H1 (cell line): ENCODE data around the gene RNU7-1. TPM values are rescaled to one million over a fixed set of nuclear protein-coding genes. Genes with fewer than 3 reads are reported as not detected.

Source experiments
- CTCF ChIA-PET: fragments of 300-600 bp; sonication (Branson Sonifier 250); formaldehyde crosslinking; loops from one replicate; lab custom pipeline; 2021; ENCODE audit not compliant: partially characterized antibody; lab: Charles Lee
- POLR2A ChIA-PET: fragments of 300-600 bp; sonication (Branson Sonifier 250); formaldehyde crosslinking; loops from one replicate; lab custom pipeline; 2021; ENCODE audit warnings: inconsistent platforms; ENCODE audit not compliant: partially characterized antibody; lab: Charles Lee
- DNase-seq, 2 experiments: peaks; one replicate each; pipeline versions ENCODE4 v3.0.0 to v3.0.0-alpha.2; 2010 to 2022; ENCODE audit warnings: low spot score in 2 of 2, low read depth in 1 of 2, mixed read lengths in 1 of 2
- FAIRE-seq: peaks from 2 replicates; lab custom pipeline; 2011; peaks lifted over from hg19 to GRCh38; lab: Jason Lieb, UNC
- H2AFZ ChIP-seq: 2 replicates; pipeline ENCODE4 v1.8.1; 2012; ENCODE audit warnings: low read length, inconsistent platforms
- H2AK5ac ChIP-seq: 2 replicates; pipeline ENCODE4 v1.6.1; 2013; ENCODE audit warnings: low read depth, low read length
- H2BK120ac ChIP-seq: replicated peaks from 2 replicates; pipeline ENCODE3; 2013; ENCODE audit warnings: low read depth, low read length, inconsistent platforms
- H2BK12ac ChIP-seq: 2 replicates; pipeline ENCODE4 v1.6.1; 2013; ENCODE audit warnings: low read depth, low read length
- H2BK15ac ChIP-seq: 2 replicates; pipeline ENCODE4 v1.6.1; 2013; ENCODE audit warnings: low read length
- H2BK20ac ChIP-seq: 2 replicates; pipeline ENCODE4 v1.6.1; 2013; ENCODE audit warnings: low read length
- H2BK5ac ChIP-seq: 2 replicates; pipeline ENCODE4 v1.6.1; 2013; ENCODE audit warnings: low read depth, low read length
- H3K14ac ChIP-seq: 2 replicates; pipeline ENCODE4 v1.6.1; 2013; ENCODE audit warnings: inconsistent platforms; ENCODE audit not compliant: insufficient read length
- H3K18ac ChIP-seq: 2 replicates; pipeline ENCODE4 v1.6.1; 2013; ENCODE audit warnings: low read length; ENCODE audit errors: extremely low read depth
- H3K23ac ChIP-seq: 2 replicates; pipeline ENCODE4 v1.6.1; 2013; ENCODE audit warnings: inconsistent platforms; ENCODE audit not compliant: insufficient read length
- H3K23me2 ChIP-seq: 2 replicates; pipeline ENCODE4 v1.6.1; 2013; ENCODE audit warnings: low read depth, low read length
- H3K27ac ChIP-seq: 2 replicates; pipeline ENCODE4 v1.6.1; 2011; ENCODE audit warnings: low read depth, low read length, inconsistent platforms
- H3K27me3 ChIP-seq, 4 experiments: replicated peaks in 1 of 4; 1 replicate in 1 of 4; 2 replicates in 3 of 4; pipeline versions ENCODE4 v1.6.1 to v1.8.1; 2011 to 2013; ENCODE audit warnings: low read length in 3 of 4, mild to moderate bottlenecking in 3 of 4, inconsistent platforms in 2 of 4, mixed read lengths in 2 of 4, moderate library complexity in 1 of 4; ENCODE audit not compliant: control insufficient read depth in 3 of 4, insufficient read depth in 3 of 4; ENCODE audit errors: extremely low read depth in 1 of 4
- H3K36me3 ChIP-seq, 4 experiments: 2 replicates each; pipeline versions ENCODE4 v1.6.1 to v1.8.1; 2011 to 2013; ENCODE audit warnings: mild to moderate bottlenecking in 4 of 4, low read length in 3 of 4, moderate library complexity in 2 of 4, control low read depth in 1 of 4, inconsistent platforms in 1 of 4; ENCODE audit not compliant: insufficient read depth in 4 of 4, control insufficient read depth in 2 of 4
- H3K4ac ChIP-seq: replicated peaks from 2 replicates; pipeline ENCODE3; 2013; ENCODE audit warnings: low read length, low read depth, mixed read lengths, inconsistent platforms; ENCODE audit not compliant: insufficient read length
- H3K4me1 ChIP-seq, 4 experiments: replicated peaks in 1 of 4; 1 replicate in 1 of 4; 2 replicates in 3 of 4; pipeline versions ENCODE4 v1.6.1 to v1.8.1; 2011 to 2013; ENCODE audit warnings: low read length in 3 of 4, inconsistent platforms in 2 of 4, mixed read lengths in 1 of 4; ENCODE audit not compliant: insufficient read depth in 4 of 4, control insufficient read depth in 3 of 4
- H3K4me2 ChIP-seq, 2 experiments: 2 replicates each; pipeline versions ENCODE4 v1.6.1 to v1.8.1; 2011 to 2013; ENCODE audit warnings: low read depth in 2 of 2, low read length in 2 of 2, control low read depth in 1 of 2, inconsistent platforms in 1 of 2, mild to moderate bottlenecking in 1 of 2; ENCODE audit not compliant: insufficient read depth in 1 of 2
- H3K4me3 ChIP-seq, 4 experiments: fragments of 200-600, 300-600 bp in 1 of 4; sonication (generic), shearing (Covaris generic), sonication (Bioruptor Twin) in 1 of 4; 2 replicates each; pipeline versions ENCODE4 v1.5.1 to v1.8.1; 2011 to 2016; ENCODE audit warnings: low read length in 4 of 4, low read depth in 3 of 4, control low read depth in 2 of 4, inconsistent platforms in 2 of 4, mild to moderate bottlenecking in 2 of 4, mixed read lengths in 1 of 4, moderate library complexity in 1 of 4; ENCODE audit not compliant: insufficient read depth in 2 of 4; ENCODE audit errors: extremely low read depth in 1 of 4
- H3K56ac ChIP-seq: replicated peaks from 2 replicates; pipeline ENCODE3; 2013; ENCODE audit warnings: low read depth, mild to moderate bottlenecking, mixed read lengths, low read length, inconsistent platforms; ENCODE audit not compliant: insufficient read length
- H3K79me1 ChIP-seq: 2 replicates; pipeline ENCODE4 v1.6.1; 2013; ENCODE audit warnings: low read depth, low read length, control low read depth
- H3K79me2 ChIP-seq, 2 experiments: 2 replicates each; pipeline versions ENCODE4 v1.6.1 to v1.8.1; 2012 to 2013; ENCODE audit warnings: low read length in 2 of 2, mild to moderate bottlenecking in 2 of 2, inconsistent platforms in 1 of 2; ENCODE audit not compliant: insufficient read depth in 2 of 2, control insufficient read depth in 1 of 2
- H3K9ac ChIP-seq, 4 experiments: replicated peaks in 1 of 4; 1 replicate in 1 of 4; 2 replicates in 3 of 4; pipeline versions ENCODE4 v1.6.1 to v1.8.1; 2011 to 2013; ENCODE audit warnings: low read depth in 3 of 4, low read length in 3 of 4, control low read depth in 2 of 4, mild to moderate bottlenecking in 2 of 4, moderate library complexity in 2 of 4, inconsistent platforms in 1 of 4; ENCODE audit errors: extremely low read depth in 1 of 4
- H3K9me3 ChIP-seq, 2 experiments: 2 replicates each; pipeline versions ENCODE4 v1.6.1 to v1.8.1; 2012 to 2013; ENCODE audit warnings: mild to moderate bottlenecking in 2 of 2, moderate library complexity in 2 of 2, control low read depth in 1 of 2, inconsistent platforms in 1 of 2, low read depth in 1 of 2, low read length in 1 of 2, mixed read lengths in 1 of 2; ENCODE audit not compliant: insufficient read depth in 2 of 2
- H4K20me1 ChIP-seq, 2 experiments: replicated peaks in 1 of 2; 2 replicates each; pipeline versions ENCODE3 to v1.8.1; 2011 to 2013; ENCODE audit warnings: inconsistent platforms in 2 of 2, low read length in 2 of 2, mild to moderate bottlenecking in 1 of 2; ENCODE audit not compliant: insufficient read depth in 2 of 2, control insufficient read depth in 1 of 2
- H4K5ac ChIP-seq: 2 replicates; pipeline ENCODE4 v1.6.1; 2013; ENCODE audit warnings: low read length, low read depth, mixed read lengths, inconsistent platforms; ENCODE audit not compliant: insufficient read length
- H4K8ac ChIP-seq: 2 replicates; pipeline ENCODE4 v1.8.0; 2013; ENCODE audit warnings: mild to moderate bottlenecking, moderate library complexity, low read length, inconsistent platforms; ENCODE audit not compliant: insufficient read depth; ENCODE audit errors: extremely low read depth
- H4K91ac ChIP-seq: replicated peaks from 2 replicates; pipeline ENCODE3; 2013; ENCODE audit warnings: low read length, mixed read lengths, inconsistent platforms; ENCODE audit not compliant: insufficient read length
- BACH1 ChIP-seq: IDR thresholded peaks from 2 replicates; pipeline ENCODE4 v1.6.1; 2012; ENCODE audit warnings: low read length, improper control_type of control experiment
- BCL11A ChIP-seq, 2 experiments: IDR thresholded peaks; one replicate each; pipeline ENCODE4 v1.6.1; 2011; ENCODE audit warnings: low read depth in 2 of 2, low read length in 2 of 2, mild to moderate bottlenecking in 2 of 2
- CHD1 ChIP-seq: IDR thresholded peaks from 2 replicates; pipeline ENCODE4 v1.6.1; 2012; ENCODE audit warnings: low read depth, low read length, improper control_type of control experiment
- EGR1 ChIP-seq: IDR thresholded peaks from 2 replicates; pipeline ENCODE4 v1.6.1; 2011; ENCODE audit warnings: low read depth, low read length, borderline replicate concordance
- KDM1A ChIP-seq: fragments of 200-600, 300-600 bp; sonication (generic); IDR thresholded peaks from 2 replicates; pipeline ENCODE4 v1.7.1; 2016; ENCODE audit warnings: mild to moderate bottlenecking, low read length, borderline replicate concordance
- NRF1 ChIP-seq: IDR thresholded peaks from 2 replicates; pipeline ENCODE4 v1.6.1; 2011; ENCODE audit warnings: mild to moderate bottlenecking, low read depth, low read length, improper control_type of control experiment
- POLR2A ChIP-seq, 2 experiments: IDR thresholded peaks; 1 replicate in 1 of 2; 2 replicates in 1 of 2; pipeline ENCODE4 v1.6.1; 2011; ENCODE audit warnings: low read depth in 2 of 2, low read length in 2 of 2, mild to moderate bottlenecking in 2 of 2; ENCODE audit errors: control extremely low read depth in 1 of 2
- SP1 ChIP-seq: IDR thresholded peaks from 2 replicates; pipeline ENCODE4 v1.6.1; 2011; ENCODE audit warnings: low read depth, low read length
- SP2 ChIP-seq: IDR thresholded peaks from 2 replicates; pipeline ENCODE4 v1.6.1; 2012; ENCODE audit warnings: mild to moderate bottlenecking, low read length, inconsistent platforms
- TAF7 ChIP-seq: optimal IDR thresholded peaks from 2 replicates; pipeline ENCODE3; 2011; ENCODE audit warnings: low read depth, mild to moderate bottlenecking, inconsistent platforms, low read length, moderate library complexity, borderline replicate concordance
- ZNF274 ChIP-seq: IDR thresholded peaks from 2 replicates; pipeline ENCODE4 v1.7.0; 2012; ENCODE audit warnings: low read length, borderline replicate concordance; ENCODE audit errors: extremely low read depth
- WGBS, 2 experiments: shearing (Covaris generic) in 1 of 2; methylation state at CpG; one replicate each; pipeline versions ENCODE4 v1.1.6 to v1.1.7; 2013 to 2015; ENCODE audit warnings: low lambda C conversion rate in 2 of 2, mixed read lengths in 2 of 2, inconsistent platforms in 1 of 2, low coverage in 1 of 2, missing lambda C conversion rate in 1 of 2; ENCODE audit not compliant: insufficient replicate concordance in 2 of 2, insufficient coverage in 1 of 2, insufficient read length in 1 of 2; ENCODE audit errors: extremely low coverage in 1 of 2, missing lambda C conversion rate in 1 of 2; 5-methylcytosine and 5-hydroxymethylcytosine counted together
- polyA plus RNA-seq, 7 experiments: library from polyadenylated mRNA; depleted of rRNA in 3 of 7; stranded (reverse) in 5 of 7; unstranded in 2 of 7; fragments of >200 nt in 5 of 7; fragments of 200-250 nt in 2 of 7; gene quantifications; 1 replicate in 5 of 7; 2 replicates in 1 of 7; 4 replicates in 1 of 7; pipeline versions ENCODE4 v1.2.1 to v1.2.3, GENCODE V29; 2011 to 2013; ENCODE audit warnings: missing spikeins in 2 of 7, mixed read lengths in 2 of 7
- total RNA-seq: library from RNA; stranded (reverse); fragmentation: NEBNext Ultra II Directional; extraction: Animal tissue kit (Norgen Biotek cat#: 25700); gene quantifications from 2 replicates; pipeline ENCODE4 v1.2.1, GENCODE V29; 2021

RNU7-1 gene
- total and polyA plus RNA-seq, 2 of the 8 experiments (the other 6 are each of a cell fraction or from before 2014, with no cell fraction given) = not detected

GRCh38 chr12:6904280-6905276, 39.0 kb upstream of the RNU7-1 start, which contains the start of gene LRRC23:
Gene LRRC23 (plus strand): TSS chr12:6904822. CDS start chr12:6905634, 812 bp downstream.
- Histone ChIP-seq H3K56ac (no peak within 1 kb of the TSS), H2BK15ac (peak within 1 kb of the TSS; percentile 22; the same call in 1 of the 2 replicates), H2BK20ac (no peak within 1 kb of the TSS), H2BK12ac (0 out of 2 replicates have a peak within 1 kb of the TSS, but pooled peaks have one; percentile 20), H3K4me3 (peak within 1 kb of the TSS; percentile 46 to 64 (median 52)), H4K5ac (peak within 1 kb of the TSS; percentile 40), H3K27me3 (peaks cover 0 to 4% (median 0%) of the 10 kb centered on the region in 4 experiments; a peak in 4 of 7 replicates), H3K27ac (peak within 1 kb of the TSS; percentile 76), H2BK120ac (no peak within 1 kb of the TSS), H3K4me1 (peaks cover 3 to 12% (median 11%) of the 10 kb centered on the region in 4 experiments; a peak in 5 of 7 replicates), H3K14ac (no peak within 1 kb of the TSS), H3K4ac (no peak within 1 kb of the TSS), H3K18ac (peak within 1 kb of the TSS; percentile 19; the same call in 1 of the 2 replicates), H3K23ac (no peak within 1 kb of the TSS), H4K8ac (no peak within 1 kb of the TSS), H3K79me1 (no peaks in the 10 kb centered on the region), H4K91ac (no peak within 1 kb of the TSS), H3K23me2 (peaks cover 3% of the 10 kb centered on the region; the same call in 1 of the 2 replicates), H3K9me3 (no peaks in the 10 kb centered on the region), H3K9ac (peak within 1 kb of the TSS in 3 of 4 experiments; percentile 60 to 77 (median 76); a peak in 6 of 7 replicates), H2BK5ac (peak within 1 kb of the TSS; percentile 36), H2AFZ (peak within 1 kb of the TSS; percentile 60), H3K4me2 (peak within 1 kb of the TSS; percentile 84 to 95), H4K20me1 (no peaks in the 10 kb centered on the region), H3K36me3 (no peaks in the 10 kb centered on the region), H2AK5ac (no peak within 1 kb of the TSS), H3K79me2 (no peaks in the 10 kb centered on the region)
- DNase-seq = peak; percentile 96 to 98
- POLR2A ChIA-PET = interaction anchor here (0.7 to 39.6 kb wide), 11 partner anchors 9 to 144 kb away, joined by 3 to 1027 read pairs (median 18); partner anchors contain the start of genes ATN1, C12orf57, ENO2 and PTPN6
- peak; percentile 96 for FAIRE-seq
- CTCF ChIA-PET = interaction anchor here (0.6 to 13.0 kb wide), 9 partner anchors 13 to 151 kb away, joined by 3 to 74 read pairs (median 6); partner anchors contain the start of genes ATN1, ENO2 and SPSB2
- WGBS, 2 experiments = 11% methylated on average over 28 of the region's 34 CpGs; no CpG with 5 or more reads in 1 of the 2 experiments
- TF ChIP-seq POLR2A (IDR thresholded peaks at IDR 0.05; ENCODE audit: control extremely low read depth in 1 of 2, low read depth in 2 of 2, low read length in 2 of 2) (peak in 1 of 2 experiments; percentile 76; a peak in 1 of 3 replicates), TAF7 (no peak), SP1 (peak; percentile 62; the same call in 1 of the 2 replicates), CHD1 (no peak), ZNF274 (no peak), NRF1 (no peak), SP2 (no peak), BCL11A (IDR thresholded peaks at IDR 0.05; ENCODE audit: low read depth in 2 of 2, low read length in 2 of 2) (no peak), EGR1 (no peak), BACH1 (no peak), KDM1A (no peak)
